ENCODE measurements around the gene DLL1. TPM values are rescaled to one million over a fixed set of nuclear protein-coding genes. Genes with fewer than 3 reads are reported as not detected.

Gene DLL1
- total RNA-seq, 4 donors from 2014 or later = 1.8 to 3.7 (median 3.3) TPM

DNA sequence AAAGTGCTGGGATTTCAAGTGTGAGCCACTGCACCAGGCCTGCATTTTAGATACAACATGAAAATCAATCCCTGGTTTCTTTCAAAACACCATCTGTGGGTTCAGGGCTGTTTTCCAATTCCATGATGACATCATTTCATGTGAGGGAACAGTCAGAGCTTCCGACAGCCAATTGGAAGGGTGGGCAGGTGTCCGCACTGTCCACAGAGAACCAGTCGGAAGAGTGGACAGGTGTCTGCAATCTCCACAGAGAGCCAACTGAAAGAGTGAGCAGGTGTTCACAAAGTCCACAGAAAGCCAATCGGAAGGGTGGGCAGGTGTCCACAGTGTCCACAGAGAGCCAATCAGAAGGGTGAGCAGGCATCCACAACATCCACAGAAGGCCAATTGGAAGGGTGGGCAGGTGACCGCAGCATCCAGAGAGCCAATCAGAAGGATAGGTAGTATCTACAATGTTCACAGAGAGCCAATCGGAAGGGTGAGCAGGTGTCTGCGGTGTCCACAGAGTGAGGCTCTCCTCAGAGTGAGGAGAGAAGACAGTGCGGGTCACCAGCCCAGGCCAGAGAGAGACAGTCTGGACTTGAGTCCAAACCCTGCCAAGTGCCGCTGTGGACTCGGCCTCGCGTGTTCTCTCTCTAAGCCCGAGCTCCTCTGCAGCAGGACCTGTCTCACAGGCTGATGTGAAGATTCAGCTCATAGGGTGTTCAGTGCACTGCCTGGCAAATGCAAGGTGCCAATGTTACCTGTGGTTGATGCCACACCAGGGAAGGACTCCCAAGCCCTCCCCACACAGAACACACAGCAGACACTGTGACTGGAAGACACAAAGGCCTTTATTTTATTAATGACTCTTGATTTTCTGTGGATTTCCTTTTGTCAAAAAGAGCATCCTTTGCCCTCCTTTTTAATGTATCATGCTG, 57.3 kb downstream of the DLL1 start:
- no peak overlapping the region for H3K27ac ChIP-seq
- no peak overlapping the region for H3K4me3 ChIP-seq
- H3K36me3 ChIP-seq = no peaks in the 10 kb centered on the region
- intact Hi-C loops (cut with DNase I; ENCODE audit: low total_unique reads) (no loop called here), in situ Hi-C loops (cut with MboI; ENCODE audit: low sequenced_read_pairs in 4 of 4) (no loop called here)
- DNase-seq (no peak), ATAC-seq (no peak)
- H3K4me1 ChIP-seq = peaks cover 14 to 22% of the 10 kb centered on the region in 2 donors
- TF ChIP-seq POLR2A (IDR thresholded peaks at IDR 0.05) (no peak), CTCF (IDR thresholded peaks at IDR 0.05 in 4 of 5, conservative IDR thresholded peaks at IDR 0.05 in 1 of 5) (no peak)
- H3K27me3 ChIP-seq = no peaks in the 10 kb centered on the region
- no peaks in the 10 kb centered on the region for H3K9me3 ChIP-seq

Small RNAs within 50 kb of the gene (microRNA-seq; reads per million reads assigned to microRNA genes)
- gene MIR4644 (ENCODE audit: borderline replicate concordance in 2 of 2) = 0 reads per million in 2 donors

Other genes with a start within 250 kb of the DLL1 start
- 10 to 100 TPM; 10.7 to 17.0 (median 13.5) TPM for gene FAM120B, start 15.7 kb upstream of the DLL1 start, total RNA-seq

Measured in gastrocnemius medialis (tissue), 4 donors.